Measurements from ENCODE around the gene MISP.
"Not testable (repeated sequence)": the region's sequence is repeated elsewhere in the genome, so short reads cannot be mapped to it uniquely, and the experiment has no call there.

Gene MISP

DNA sequence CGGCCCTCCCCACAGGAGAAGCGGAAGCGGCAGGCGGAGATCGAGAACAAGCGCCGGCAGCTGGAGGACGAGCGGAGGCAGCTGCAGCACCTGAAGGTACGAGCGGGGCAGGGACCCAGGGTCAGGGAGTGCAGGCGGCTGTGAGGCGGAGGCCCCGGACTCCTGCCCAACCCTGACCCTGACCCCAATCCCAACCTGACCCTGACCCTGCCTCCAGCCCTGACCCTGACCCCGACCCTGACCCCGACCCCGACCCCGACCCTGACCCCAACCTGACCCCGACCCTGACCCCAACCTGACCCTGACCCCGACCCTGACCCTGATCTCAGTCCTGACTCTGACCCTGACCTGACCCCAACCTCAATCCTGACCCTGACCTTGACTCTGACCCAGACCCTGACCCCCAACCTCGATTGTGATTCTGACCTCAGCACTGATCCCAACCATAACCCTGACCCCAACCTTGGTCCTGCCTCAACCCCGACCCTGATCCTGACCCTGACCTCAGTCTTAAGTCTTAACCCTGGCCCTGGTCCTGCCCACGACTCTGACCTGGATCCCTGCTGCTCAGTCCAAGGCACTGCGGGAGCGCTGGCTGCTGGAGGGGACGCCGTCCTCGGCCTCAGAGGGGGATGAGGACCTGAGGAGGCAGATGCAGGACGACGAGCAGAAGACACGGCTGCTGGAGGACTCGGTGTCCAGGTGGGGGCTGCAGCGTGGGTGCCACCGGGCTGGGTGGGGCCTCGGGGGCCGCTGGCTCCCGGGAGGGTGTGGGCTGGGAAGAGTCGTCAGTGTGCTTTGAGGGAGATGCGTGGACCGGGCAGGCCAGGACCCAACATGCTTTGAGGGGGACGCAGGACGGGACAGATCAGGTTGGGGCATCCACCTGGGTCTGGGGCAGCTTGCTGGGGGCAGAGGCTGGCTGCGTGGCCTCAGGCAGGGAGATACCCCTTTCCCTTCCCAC, 23.6 kb upstream of the MISP start:
- TF ChIP-seq YY1 (IDR thresholded peaks at IDR 0.05; ENCODE audit: insufficient read depth, insufficient read length): no peak
- Histone ChIP-seq H3K4me3 (ENCODE audit: insufficient read length, low read depth) (no peak overlapping the region), H3K36me3 (ENCODE audit: insufficient read depth, insufficient read length, low read length) (peaks cover 32% of the 10 kb centered on the region), H3K4me1 (ENCODE audit: insufficient read depth, insufficient read length) (peaks cover 3% of the 10 kb centered on the region), H3K9ac (ENCODE audit: insufficient read length, low read depth) (no peak overlapping the region), H3K9me3 (ENCODE audit: insufficient read depth, low read length) (no peaks in the 10 kb centered on the region), H3K27me3 (ENCODE audit: insufficient read depth, insufficient read length) (no peaks in the 10 kb centered on the region)
- DNase-seq (ENCODE audit: low read depth, low spot score): no peak

DNA sequence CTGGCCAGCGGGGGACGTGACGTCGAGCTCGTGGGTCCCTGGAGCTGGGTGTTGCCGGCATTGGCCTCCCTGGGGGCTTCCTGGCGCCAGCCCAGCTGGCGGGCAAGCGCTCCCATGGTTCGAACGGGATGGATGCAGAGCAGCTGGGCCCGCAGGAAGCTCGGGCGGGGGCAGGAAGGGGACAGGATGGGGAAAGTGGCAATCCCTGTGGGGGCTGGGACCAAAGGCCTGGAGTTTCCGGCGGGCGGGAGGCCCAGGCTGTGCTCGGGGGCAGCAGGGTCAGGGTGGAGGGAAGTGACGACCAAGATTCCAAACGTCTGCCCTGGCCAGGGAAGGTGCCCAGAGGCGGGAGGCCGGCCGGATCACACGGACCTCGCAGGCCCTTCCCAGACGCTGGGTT, 22.9 kb upstream of the MISP start:
- no peak for TF ChIP-seq SUZ12 (IDR thresholded peaks at IDR 0.05; ENCODE audit: extremely low read depth, insufficient read depth, insufficient read length)
- no peak for TF ChIP-seq YY1 (IDR thresholded peaks at IDR 0.05; ENCODE audit: insufficient read depth, insufficient read length)
- no peak for TF ChIP-seq ZNF274 (IDR thresholded peaks at IDR 0.05; ENCODE audit: low read depth, low read length)
- Histone ChIP-seq H3K4me1 (ENCODE audit: insufficient read depth, insufficient read length) (peaks cover 3% of the 10 kb centered on the region), H3K27me3 (ENCODE audit: insufficient read depth, insufficient read length) (no peaks in the 10 kb centered on the region), H3K9me3 (ENCODE audit: insufficient read depth, low read length) (no peaks in the 10 kb centered on the region), H3K4me3 (ENCODE audit: insufficient read length, low read depth) (no peak overlapping the region), H3K9ac (ENCODE audit: insufficient read length, low read depth) (no peak overlapping the region), H3K36me3 (ENCODE audit: insufficient read depth, insufficient read length, low read length) (peaks cover 37% of the 10 kb centered on the region)
- DNase-seq (ENCODE audit: low read depth, low spot score): no peak

DNA sequence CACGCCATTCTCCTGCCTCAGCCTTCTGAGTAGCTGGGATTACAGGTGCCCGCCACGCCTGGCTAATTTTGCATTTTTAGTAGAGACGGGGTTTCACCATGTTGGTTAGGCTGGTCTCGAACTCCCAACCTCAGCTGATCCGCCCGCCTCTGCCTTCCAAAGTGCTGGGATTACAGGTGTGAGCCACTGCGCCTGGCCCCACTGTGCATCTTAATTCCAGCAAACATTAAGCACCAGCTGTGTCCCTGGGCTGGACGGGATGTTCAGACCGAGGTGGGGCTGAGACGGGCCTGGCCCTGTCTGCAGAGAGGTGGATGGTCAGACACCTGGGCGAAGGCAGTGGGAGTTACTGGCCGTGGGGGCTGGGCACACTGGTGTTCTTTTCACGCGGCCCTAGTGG, 21.3 kb upstream of the MISP start:
- not testable (repeated sequence) for H3K9me3 ChIP-seq (ENCODE audit: insufficient read depth, low read length); DNase-seq (ENCODE audit: low read depth, low spot score); H3K9ac ChIP-seq (ENCODE audit: insufficient read length, low read depth); H3K27me3 ChIP-seq (ENCODE audit: insufficient read depth, insufficient read length); H3K4me3 ChIP-seq (ENCODE audit: insufficient read length, low read depth); H3K4me1 ChIP-seq (ENCODE audit: insufficient read depth, insufficient read length)
- peaks cover 42% of the 10 kb centered on the region for H3K36me3 ChIP-seq (ENCODE audit: insufficient read depth, insufficient read length, low read length)

DNA sequence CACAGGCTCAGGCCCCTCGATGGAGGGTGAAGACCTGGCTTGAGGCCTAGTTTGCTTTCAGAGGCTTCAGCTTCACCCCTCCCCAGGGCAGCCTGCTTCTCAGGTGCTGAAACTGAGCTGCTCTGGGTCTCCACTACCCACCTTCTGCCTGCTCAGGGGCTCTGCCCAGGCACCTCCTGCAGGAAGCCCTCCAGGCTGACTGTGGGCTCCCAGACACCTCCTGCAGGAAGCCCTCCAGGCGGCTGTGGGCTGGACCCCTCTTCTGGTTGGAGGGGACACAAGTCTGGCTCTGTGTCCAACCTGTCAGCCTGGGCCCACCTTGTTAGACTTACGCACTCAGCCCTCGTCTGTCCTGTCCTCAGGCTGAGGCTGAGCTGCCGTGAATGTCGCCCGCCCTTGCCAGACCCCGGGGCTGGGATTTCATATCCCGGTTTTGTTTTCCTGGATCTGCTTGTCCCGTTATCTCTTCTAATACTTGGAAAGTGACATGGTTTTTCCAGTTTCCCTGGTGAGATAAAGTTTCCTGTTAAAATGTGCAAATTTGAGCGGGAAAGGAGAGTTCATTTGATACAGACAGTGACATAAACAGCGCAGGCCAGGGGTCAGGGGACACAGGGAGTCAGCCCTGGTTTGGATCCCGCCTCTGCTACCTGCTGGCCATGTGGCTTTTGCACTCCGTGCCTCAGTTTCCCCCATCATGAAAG, 20.8 kb upstream of the MISP start:
- H3K4me3 ChIP-seq (ENCODE audit: insufficient read length, low read depth): no peak overlapping the region
- H3K4me1 ChIP-seq (ENCODE audit: insufficient read depth, insufficient read length): peaks cover 7% of the 10 kb centered on the region

DNA sequence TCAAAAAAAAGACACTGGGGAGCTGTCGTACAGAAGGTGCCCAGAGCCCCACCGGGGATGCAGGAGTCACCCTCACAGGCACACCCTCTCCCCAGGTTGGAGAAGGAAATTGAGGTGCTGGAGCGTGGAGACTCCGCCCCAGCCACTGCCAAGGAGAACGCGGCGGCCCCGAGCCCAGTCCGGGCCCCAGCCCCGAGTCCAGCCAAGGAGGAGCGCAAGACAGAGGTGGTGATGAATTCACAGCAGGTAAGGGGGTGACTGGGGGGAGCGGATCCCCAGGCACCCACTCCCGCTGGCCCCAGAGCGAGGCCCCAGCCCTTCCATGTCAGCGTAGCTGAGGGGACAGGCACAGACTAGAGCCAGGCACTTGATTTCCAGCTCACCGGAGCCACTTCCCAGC, 19.9 kb upstream of the MISP start:
- H3K9ac ChIP-seq (ENCODE audit: insufficient read length, low read depth): no peak overlapping the region
- peaks cover 7% of the 10 kb centered on the region for H3K4me1 ChIP-seq (ENCODE audit: insufficient read depth, insufficient read length)
- DNase-seq (ENCODE audit: low read depth, low spot score): no peak
- H3K36me3 ChIP-seq (ENCODE audit: insufficient read depth, insufficient read length, low read length): peaks cover 43% of the 10 kb centered on the region
- H3K9me3 ChIP-seq (ENCODE audit: insufficient read depth, low read length): no peaks in the 10 kb centered on the region
- H3K27me3 ChIP-seq (ENCODE audit: insufficient read depth, insufficient read length): no peaks in the 10 kb centered on the region
- no peak overlapping the region for H3K4me3 ChIP-seq (ENCODE audit: insufficient read length, low read depth)
- TF ChIP-seq YY1 (IDR thresholded peaks at IDR 0.05; ENCODE audit: insufficient read depth, insufficient read length): no peak
- no peak for TF ChIP-seq ZNF274 (IDR thresholded peaks at IDR 0.05; ENCODE audit: low read depth, low read length)
- TF ChIP-seq SUZ12 (IDR thresholded peaks at IDR 0.05; ENCODE audit: extremely low read depth, insufficient read depth, insufficient read length): no peak

More for the DNA sequence above, 20.8 kb upstream of the MISP start:
- no peak for TF ChIP-seq YY1 (IDR thresholded peaks at IDR 0.05; ENCODE audit: insufficient read depth, insufficient read length)
- TF ChIP-seq SUZ12 (IDR thresholded peaks at IDR 0.05; ENCODE audit: extremely low read depth, insufficient read depth, insufficient read length): no peak
- TF ChIP-seq ZNF274 (IDR thresholded peaks at IDR 0.05; ENCODE audit: low read depth, low read length): no peak
- DNase-seq (ENCODE audit: low read depth, low spot score): no peak
- Histone ChIP-seq H3K9ac (ENCODE audit: insufficient read length, low read depth) (no peak overlapping the region), H3K9me3 (ENCODE audit: insufficient read depth, low read length) (no peaks in the 10 kb centered on the region), H3K27me3 (ENCODE audit: insufficient read depth, insufficient read length) (no peaks in the 10 kb centered on the region), H3K36me3 (ENCODE audit: insufficient read depth, insufficient read length, low read length) (peaks cover 46% of the 10 kb centered on the region)

DNA sequence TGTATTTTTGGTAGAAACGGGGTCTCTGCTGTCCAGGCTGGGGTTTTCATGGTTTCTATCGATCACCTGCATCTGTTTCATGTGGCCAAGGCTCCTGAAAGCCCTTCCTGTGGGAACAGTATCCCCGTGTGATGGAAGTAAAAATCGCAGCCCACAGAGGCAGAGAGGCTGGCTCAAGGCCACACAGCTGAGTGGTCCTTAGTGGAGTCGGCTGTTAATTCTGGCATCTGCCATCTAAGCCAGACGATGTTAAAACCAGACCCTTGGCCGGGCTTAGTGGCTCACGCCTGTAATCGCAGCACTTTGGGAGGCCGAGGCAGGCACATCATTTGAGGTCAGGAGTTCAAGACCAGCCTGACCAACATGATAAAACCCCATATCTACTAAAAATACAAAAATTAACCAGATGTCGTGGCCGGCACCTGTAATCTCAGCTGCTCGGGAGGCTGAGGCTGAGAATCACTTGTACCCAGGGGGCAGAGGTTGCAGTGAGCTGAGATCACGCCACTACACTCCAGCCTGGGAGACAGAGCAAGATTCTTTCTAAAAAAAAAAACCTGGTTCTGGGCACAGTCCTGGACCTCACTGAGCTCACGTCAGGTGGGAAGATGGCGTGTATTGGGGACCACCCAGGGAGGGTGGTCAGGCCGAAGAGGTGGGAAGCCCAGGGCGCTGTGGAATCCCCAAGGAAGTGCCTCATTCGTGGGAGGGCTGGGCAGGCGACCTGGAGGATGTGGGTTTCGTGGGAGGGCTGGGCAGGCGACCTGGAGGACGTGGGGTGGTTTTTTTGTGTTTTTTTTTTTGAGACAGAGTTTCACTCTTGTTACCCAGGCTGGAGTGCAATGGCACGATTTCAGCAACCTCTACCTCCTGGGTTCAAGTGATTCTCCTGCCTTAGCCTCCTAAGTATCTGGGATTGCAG, 18.5 kb upstream of the MISP start:
- no peak for DNase-seq (ENCODE audit: low read depth, low spot score)

More for the DNA sequence above, 18.5 kb upstream of the MISP start:
- Histone ChIP-seq H3K9ac (ENCODE audit: insufficient read length, low read depth) (no peak overlapping the region), H3K4me1 (ENCODE audit: insufficient read depth, insufficient read length) (peaks cover 7% of the 10 kb centered on the region), H3K4me3 (ENCODE audit: insufficient read length, low read depth) (no peak overlapping the region), H3K36me3 (ENCODE audit: insufficient read depth, insufficient read length, low read length) (peaks cover 44% of the 10 kb centered on the region), H3K27me3 (ENCODE audit: insufficient read depth, insufficient read length) (no peaks in the 10 kb centered on the region), H3K9me3 (ENCODE audit: insufficient read depth, low read length) (no peaks in the 10 kb centered on the region)
- TF ChIP-seq SUZ12 (IDR thresholded peaks at IDR 0.05; ENCODE audit: extremely low read depth, insufficient read depth, insufficient read length) (no peak), ZNF274 (IDR thresholded peaks at IDR 0.05; ENCODE audit: low read depth, low read length) (no peak), YY1 (IDR thresholded peaks at IDR 0.05; ENCODE audit: insufficient read depth, insufficient read length) (no peak)
